Stimulated activated CD8-positive, alpha-beta memory T cell treated with anti-CD3 and anti-CD28 coated beads, Interleukin-2, amount 100 ng/mL, for 48 hours (primary cell): ENCODE measurements around the gene OR2AG1.

Experiments used
- DNase-seq, 2 donors: peaks; one replicate each; pipeline ENCODE4 v3.0.0-alpha.2; 2020; ENCODE audit warnings: low read depth in 2 of 2

The OR2AG1 gene

GRCh38 chr11:6782720-6783119 lies at the start of gene OR2AG1:
Gene OR2AG1, plus strand, starts transcription at chr11:6783020. Its CDS starts 2,018 bp downstream, at chr11:6785038.
- DNase-seq = no peak

GRCh38 chr11:6733326-6734275 lies 49.2 kb upstream of the OR2AG1 start:
- DNase-seq = no peak

- no peak for DNase-seq
Observed at GRCh38 chr11:6734616-6735015, 48.2 kb upstream of the OR2AG1 start.

- no peak for DNase-seq
Observed at GRCh38 chr11:6735306-6735705, 47.5 kb upstream of the OR2AG1 start.

- DNase-seq = no peak
Observed at GRCh38 chr11:6736495-6737121, 46.2 kb upstream of the OR2AG1 start.

- no peak for DNase-seq
Observed at GRCh38 chr11:6737872-6738466, 44.9 kb upstream of the OR2AG1 start.

- DNase-seq = no peak
Observed at GRCh38 chr11:6738590-6738989, 44.2 kb upstream of the OR2AG1 start.

GRCh38 chr11:6742260-6742659 lies 40.6 kb upstream of the OR2AG1 start:
- DNase-seq = no peak

GRCh38 chr11:6745018-6745417 lies 37.8 kb upstream of the OR2AG1 start:
- no peak for DNase-seq

- DNase-seq = no peak
Observed at GRCh38 chr11:6745465-6746015, 37.3 kb upstream of the OR2AG1 start.

- no peak for DNase-seq
Observed at GRCh38 chr11:6746086-6746618, 36.7 kb upstream of the OR2AG1 start.

- no peak for DNase-seq
Observed at GRCh38 chr11:6746626-6747025, 36.2 kb upstream of the OR2AG1 start.

- no peak for DNase-seq
Observed at GRCh38 chr11:6747097-6747668, 35.6 kb upstream of the OR2AG1 start.

- no peak for DNase-seq
Observed at GRCh38 chr11:6755303-6755952, 27.4 kb upstream of the OR2AG1 start.

- DNase-seq = no peak
Observed at GRCh38 chr11:6755953-6756347, 26.9 kb upstream of the OR2AG1 start.

- DNase-seq = no peak
Observed at GRCh38 chr11:6757373-6757967, 25.4 kb upstream of the OR2AG1 start.

GRCh38 chr11:6771926-6772893 lies 10.6 kb upstream of the OR2AG1 start, which contains the start of gene OR2AG2:
Gene OR2AG2, minus strand, starts transcription at chr11:6771976. Its CDS starts 3,019 bp downstream, at chr11:6768957.
- no peak for DNase-seq

GRCh38 chr11:6778518-6778917 lies 4.3 kb upstream of the OR2AG1 start:
- DNase-seq = no peak

- DNase-seq = no peak
Observed at GRCh38 chr11:6780829-6781228, 2.0 kb upstream of the OR2AG1 start.
